NCI-H1436 (cell line): ENCODE data around the gene TTC28.

Experiments used
- DNase-seq: peaks from one replicate; lab custom pipeline; 2025; lab: John Stamatoyannopoulos, UW

The TTC28 gene

DNA sequence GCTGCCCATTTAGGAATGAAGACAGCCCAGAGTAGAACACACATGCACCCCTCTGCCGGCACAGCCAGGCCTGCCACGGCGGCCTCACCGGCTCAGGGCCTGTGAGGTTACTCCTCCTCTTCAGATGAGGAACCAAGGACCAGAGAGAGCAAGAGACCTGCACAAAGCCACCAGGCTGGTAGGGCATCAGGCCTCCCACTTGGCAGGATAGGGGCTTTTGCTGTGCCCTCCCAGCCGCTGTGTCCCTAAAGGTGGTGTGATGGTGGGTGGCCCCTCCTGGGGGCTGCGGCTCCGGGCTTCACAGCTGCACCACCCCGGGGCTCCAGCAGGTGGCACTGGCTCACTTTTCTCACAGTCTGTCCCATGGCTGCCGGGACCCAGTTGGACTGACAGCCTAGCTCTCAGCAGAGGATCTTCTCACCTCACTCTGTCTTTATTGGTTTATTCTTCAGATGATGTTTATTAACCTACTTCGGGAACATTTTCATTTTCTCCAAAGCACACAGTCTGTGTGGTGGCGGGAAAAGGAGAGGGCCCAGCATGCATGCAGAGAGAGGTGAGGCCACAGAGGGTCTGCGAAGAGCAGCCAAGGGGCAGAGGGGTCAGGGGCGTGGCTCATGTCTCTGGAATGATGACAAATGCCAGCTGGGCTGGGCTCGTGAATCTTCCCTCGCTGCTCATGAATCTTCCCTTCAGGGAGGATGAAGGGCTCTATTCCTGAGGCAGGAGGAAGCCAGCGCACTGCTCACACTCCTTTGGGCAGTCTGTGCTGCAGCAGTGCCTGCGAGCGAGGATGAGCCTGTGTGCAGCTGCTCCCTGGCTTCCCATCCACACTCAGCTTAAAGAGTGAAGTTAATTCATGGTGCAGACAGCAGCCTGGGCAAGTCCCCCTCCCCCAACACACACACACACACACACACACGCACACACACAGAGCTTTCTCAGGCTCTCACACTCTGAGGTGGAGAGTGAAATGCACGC lies 659.5 kb downstream of the TTC28 start:
- DNase-seq = peak; percentile 44

DNA sequence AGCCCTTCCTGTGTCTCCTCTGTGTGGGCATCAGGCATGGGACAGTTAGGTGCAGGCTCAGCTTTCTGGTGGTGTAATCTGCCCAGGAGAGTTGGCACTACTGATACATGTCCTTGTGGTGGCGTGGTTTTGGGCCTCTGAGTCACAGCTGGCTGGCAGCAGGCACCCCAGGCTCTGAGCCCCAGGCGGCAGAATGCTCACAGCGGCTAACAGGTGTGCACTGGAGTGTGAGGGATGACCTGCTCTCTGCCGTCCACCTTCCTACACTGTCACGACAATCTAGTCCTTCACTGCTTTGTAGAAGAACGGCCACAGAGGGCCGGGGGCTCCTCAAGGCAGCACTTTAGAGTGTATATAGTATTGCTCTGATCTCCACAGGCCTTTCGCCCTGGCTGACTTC lies 660.3 kb downstream of the TTC28 start:
- DNase-seq = no peak

DNA sequence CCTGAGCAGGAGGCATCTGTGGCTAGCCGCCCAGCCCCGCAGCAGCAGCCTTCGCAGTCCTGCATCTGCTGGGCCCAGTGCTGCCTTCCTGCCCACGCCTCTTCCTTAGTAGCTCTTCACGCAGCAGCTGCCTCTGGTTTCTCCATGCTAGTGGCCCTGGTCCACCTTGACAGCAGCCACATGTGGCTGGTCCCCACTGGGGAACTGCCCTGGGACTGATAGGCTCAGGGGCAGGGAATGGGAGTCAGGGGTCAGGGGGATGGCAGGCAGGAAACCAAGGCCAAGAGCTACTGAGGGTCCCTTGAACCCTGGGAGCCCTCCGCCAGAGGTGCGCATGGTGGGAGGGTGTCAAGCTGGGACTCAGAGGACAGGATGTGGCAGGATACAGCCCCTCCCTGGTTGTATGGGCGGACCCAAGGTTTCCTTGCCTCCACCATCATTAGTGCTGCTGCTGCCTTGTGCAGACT lies 661.1 kb downstream of the TTC28 start:
- no peak for DNase-seq

DNA sequence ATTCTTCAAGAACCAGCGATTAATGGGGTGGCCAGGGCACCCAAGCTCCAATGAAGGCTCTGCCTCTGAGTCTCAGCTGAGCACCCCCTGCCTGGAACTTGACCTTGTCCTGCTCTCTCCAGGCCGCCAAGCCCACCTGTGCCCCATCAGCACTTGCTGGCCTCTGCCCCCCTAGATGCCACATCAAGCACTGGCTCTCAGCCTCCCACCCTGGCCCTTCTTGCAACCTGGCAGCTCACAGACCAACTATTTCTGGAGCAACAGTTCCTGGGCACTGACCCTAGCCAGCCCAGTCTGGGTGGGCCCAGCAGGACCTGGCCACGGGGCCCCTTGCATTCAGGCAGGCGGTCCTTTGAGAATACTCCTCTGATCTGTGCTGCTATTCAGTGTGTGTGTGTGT lies 661.8 kb downstream of the TTC28 start:
- no peak for DNase-seq

DNA sequence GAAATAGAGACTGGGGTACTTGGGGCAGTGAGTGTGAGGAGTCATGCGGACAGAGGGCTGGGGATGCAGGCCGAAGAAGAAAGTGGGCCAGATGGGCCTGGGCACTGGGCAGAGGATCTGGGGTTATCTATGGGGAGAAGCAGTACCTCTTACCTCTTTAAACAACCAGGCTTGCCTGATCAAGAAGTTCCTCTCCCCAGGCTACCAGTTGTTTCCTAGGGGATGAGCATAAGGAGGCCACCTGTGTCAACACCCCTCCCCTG lies 662.2 kb downstream of the TTC28 start:
- no peak for DNase-seq

DNA sequence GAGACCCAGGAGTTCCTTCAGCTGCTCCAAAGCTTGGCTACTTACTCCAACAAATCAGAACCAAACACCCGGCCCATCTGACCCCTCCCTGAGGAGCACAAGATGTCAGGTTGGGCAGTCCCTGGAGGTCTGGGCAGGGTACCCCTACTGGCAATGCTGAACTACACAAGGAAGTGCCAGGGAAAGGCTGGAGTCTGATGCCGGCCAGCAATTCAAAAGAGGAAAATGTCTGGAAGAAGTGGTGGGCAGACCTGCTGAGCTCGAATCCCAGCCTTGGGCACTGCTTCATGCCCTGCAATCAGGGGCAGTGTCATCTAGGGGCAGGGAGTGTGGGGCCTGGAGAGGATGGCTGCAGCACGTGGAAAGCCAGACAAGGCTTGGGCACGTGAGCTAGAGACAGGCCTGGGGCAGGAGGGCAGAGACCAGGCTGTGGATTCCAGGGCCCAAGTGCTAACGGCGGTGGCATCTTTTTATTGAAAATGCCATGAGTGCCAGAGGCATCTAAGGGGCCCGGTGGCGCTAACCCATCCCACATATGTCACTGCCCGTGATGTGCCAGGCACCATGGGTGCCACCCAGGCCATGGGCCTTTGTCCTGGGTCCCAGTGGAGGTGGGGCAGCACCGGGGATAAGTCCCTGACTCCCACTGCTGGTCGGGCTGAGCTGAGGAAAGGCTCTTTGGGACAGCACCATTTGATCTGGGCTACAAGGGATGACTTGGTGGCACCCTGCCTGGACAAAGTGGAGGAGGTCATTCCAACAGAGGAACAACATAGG lies 662.7 kb downstream of the TTC28 start:
- DNase-seq = no peak

DNA sequence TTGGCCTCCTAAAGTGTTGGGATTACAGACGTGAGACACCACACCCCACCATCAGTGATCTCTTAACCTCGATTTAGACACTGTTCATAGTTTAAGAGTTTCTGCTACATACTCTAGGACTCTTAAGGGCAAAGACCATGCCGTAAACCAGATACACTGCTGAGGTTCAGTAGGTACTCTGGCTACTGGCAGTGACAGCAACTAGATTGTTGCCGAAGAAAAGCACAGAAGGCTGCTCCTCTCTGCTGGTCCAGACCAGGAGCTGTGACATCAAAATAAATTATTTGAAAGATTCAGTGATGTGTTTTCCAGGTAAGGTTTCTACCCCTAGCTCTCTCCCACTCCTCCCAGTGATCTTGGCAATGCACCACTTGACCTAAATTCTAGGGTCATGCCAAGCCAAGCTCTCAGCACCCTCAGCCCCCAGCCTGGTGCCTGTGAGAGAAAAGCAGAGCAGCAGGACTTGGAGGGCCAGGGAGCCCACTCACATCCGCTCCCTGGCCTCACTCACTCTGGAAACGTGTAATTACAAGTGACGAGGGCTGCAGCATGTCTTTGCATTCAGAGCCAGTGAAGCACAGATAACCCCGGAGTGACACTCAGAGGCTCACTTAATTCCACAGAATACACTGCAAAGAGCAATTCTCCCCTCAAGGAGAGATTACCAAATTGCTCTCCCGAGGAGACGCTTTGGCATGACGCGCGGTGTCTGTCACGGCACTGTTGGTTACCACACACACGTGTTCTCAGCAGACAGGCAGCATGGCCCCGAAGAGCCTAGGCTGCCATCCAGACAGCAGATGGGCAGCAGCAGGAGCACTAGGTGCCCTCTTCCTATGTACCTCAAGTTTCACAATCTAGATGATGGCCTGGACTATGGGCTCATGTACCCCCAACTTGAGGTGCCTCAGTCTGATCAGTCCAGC lies 663.7 kb downstream of the TTC28 start:
- peak; percentile 35 for DNase-seq

DNA sequence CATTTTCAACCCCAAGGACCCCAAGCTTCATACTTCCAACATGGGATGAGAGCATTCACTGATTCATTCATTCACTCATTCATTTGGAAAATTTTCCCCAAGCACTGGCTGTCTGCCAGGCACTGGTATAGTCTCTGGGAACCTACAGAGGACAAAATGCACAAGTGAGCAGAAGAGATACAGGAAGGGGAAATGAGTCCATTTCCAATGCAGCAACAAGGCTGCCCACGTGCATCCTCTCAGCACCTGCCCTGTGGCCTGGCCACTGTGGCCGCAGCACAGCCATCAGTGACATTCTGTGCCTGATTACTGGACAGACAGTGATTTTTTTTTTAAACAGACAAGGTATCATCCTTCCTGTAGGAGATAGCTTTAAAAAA lies 664.6 kb downstream of the TTC28 start:
- no peak for DNase-seq

DNA sequence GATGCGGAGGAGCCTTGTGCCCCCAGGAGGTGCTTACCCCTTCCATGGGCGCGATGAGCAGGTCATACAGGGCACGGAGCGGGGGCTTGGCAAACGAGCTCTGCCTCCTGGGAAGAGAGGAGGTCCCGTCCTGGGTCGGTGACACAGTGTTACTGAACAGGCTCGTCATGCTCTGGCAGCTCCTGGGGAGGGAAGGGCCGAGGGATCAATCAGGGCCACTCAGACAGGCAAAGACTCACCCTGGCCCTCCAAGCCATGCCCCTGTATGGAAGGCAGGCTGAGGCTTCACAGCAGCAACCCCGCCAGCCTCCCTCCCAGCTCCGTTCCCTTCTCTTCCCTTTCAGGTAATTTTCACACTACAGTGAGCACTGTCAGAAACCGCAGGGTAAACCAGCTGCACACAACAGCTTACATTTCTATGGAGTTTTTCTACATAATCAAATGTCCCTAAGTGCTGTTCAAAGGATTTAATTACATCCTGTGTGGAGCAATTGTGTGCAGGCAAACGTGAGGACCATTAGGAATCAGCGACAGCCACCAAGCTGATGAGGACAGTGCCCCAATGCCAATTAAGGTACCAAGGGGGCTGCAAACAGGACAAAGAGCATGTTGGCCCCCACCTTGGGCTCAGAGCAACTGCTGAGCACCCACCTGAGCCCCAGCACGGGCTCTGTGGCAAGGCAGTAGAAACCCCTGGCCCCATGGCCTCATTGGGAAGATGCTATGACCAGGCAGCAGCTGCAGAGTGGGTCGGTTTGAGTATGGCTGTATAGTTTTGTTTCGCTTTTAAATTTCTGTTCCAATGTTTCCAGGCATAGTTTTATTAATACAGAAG lies 665.2 kb downstream of the TTC28 start:
- DNase-seq = peak; percentile 62

DNA sequence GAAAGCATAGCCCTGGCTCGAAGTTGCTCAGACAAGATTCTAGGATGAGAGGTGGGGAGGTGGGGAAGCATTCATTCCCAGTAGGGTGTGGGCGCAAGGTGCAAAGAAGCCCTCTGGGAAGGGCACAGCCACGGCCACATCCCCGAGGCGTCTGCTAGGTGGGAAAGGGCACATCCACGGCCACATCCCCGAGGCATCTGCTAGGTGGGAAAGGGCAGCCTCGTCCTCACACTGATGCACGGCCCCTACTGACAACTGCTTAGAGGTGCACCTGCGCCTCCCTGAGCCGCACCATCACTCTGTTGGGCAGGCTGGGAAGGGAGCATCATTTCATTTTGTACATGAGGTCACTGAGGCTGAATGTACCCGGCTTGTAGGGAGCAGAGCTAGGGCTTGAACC lies 666.0 kb downstream of the TTC28 start:
- DNase-seq = no peak

DNA sequence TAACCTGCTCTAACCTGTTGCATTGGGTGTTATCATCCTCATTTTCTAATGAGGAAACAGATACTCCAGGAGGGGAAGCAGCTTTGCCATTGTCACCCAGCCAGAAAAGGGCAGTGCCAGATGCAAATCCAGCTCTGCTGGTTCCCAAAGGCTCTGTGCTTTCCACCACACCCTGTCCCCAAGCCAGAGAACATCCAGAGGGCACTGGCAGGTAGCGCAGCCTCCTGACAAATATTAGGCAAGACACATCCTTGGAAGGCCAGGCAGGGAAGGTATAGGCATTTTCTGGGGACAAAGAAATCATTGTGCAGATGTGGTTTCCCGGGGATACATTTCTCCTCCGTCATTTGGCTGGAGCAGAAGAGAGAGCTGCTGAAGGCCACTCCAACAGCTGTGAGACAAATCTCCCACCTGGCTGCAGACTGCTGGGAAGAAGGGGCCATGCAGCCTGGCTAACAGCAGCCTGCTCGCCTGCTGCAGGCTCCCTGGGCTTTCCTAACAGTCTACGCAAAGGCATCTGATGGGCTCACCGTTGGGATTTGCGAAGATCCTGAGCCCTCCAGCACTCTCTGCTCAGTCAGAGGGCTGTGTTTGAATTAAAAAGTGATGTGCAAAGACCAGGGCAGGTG lies 666.7 kb downstream of the TTC28 start:
- no peak for DNase-seq

DNA sequence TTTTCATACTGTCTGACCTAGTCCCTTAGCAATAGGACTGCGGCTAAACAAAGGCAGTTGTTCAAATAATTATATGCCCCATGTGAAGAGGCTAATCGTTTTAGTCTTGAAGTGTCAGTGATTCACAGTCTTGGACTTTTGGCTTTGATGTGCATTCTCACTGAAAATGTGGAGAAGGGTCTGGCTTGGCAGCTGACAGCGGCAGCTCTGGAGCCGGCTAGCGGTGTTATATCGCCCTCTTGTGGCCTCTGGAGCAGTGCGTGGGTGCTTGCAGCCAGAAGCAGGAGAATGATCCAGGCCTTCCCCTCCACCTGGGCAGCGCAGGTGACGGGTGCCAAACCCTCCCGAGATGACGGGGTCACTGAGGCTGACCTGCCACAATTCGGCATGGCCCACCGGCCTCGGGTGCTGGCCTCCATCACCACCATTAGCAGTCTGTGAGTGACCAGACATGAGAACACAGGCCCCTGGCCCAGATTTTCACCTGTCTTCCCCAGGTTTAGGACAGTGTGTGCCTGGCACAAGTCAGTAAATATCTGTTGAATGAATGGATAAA lies 670.3 kb downstream of the TTC28 start:
- DNase-seq = peak; percentile 61

DNA sequence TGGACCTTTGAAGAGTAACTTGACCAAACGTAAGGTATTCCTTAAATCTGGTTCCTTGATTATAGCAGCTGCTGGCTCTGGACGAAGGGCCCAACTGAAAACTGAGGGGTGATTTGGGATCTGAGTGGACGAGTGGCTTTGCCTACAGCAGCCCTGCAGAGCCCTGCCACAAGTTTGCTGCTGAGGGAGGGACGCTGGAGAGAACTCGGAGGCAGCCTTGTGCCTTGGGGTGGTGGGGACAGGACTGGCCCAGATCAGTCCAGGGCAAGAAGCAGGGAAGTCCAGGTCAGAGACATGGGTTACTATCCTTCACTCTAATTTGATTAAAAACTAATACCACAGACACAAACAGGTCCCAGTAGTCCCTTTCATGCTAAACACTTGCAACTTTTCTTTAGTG lies 671.0 kb downstream of the TTC28 start:
- DNase-seq = no peak

DNA sequence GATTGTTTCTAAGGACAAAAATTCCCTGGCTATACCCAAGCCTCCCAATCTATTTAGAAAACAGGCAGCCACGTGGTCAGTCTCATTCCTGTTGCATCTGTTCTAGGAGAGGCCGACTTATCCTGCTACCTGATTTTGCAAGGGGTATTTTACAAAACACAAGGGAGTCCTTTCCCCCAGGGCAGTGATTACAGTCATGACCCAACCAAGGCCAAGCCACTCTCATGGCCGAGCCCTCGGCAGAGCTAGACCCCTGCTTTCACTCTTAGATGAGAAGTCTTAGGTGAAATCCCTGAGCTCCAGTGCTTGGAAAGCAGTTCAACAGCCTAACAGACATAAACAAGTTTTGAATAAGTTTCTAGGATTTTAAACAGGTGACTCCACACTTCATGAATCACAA lies 671.6 kb downstream of the TTC28 start:
- DNase-seq = no peak

DNA sequence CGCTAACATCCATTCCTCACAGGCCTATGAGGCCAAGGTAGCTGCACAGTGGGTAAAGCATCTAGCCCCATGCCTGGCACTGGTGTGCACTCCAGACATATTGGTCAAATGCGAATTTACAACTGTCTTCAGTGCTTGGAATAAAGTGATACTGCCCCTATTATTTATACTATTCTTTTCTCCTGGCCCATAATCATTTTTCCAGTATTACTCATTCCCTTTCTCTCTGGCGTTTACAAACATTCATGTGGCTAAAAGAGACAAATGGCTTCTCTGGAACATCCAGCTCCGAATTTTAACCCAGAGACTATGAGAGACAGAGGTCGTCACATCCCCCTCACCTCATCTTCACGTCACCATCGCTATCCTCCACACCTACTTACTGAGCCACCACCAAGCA lies 673.4 kb downstream of the TTC28 start:
- DNase-seq = no peak

DNA sequence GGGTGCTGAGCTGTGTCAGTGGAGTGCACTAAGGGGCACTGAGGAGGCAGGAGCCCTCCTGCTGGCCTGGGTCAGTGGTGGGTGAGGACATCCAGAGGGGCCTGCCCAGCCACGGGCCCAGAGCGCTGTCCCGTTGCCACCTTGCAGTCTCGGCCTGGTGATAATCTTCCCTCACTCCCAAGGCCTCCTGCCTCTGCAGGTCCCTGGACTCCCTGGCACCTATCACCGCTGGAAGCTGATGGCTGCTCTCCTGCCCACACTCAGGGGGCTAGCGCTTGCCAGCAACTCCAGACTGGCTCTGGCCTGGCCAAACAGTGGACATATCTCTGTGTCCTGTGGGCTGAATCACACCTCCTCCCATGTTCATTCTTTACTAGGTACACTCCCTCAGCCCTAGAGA lies 674.1 kb downstream of the TTC28 start:
- DNase-seq = no peak

DNA sequence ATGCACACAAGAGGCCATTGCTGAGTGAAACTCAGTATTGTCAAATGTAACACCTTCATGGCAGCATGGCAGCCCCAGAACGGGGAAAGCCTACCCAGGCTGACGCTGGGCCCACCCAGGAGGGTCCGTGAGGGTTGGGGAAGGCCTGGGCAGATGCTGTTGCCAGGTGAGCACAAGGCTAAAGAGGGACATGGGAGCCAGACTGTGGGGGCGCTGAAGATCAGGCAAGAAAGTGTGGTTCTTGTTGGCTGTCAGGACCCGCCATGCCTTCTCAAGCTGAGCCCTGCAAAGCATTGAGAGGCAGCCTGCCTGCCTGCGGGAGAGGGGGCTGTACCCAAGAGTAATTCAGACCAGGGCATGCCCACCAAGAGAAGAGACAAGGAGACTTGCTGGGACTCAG lies 675.6 kb downstream of the TTC28 start:
- no peak for DNase-seq

DNA sequence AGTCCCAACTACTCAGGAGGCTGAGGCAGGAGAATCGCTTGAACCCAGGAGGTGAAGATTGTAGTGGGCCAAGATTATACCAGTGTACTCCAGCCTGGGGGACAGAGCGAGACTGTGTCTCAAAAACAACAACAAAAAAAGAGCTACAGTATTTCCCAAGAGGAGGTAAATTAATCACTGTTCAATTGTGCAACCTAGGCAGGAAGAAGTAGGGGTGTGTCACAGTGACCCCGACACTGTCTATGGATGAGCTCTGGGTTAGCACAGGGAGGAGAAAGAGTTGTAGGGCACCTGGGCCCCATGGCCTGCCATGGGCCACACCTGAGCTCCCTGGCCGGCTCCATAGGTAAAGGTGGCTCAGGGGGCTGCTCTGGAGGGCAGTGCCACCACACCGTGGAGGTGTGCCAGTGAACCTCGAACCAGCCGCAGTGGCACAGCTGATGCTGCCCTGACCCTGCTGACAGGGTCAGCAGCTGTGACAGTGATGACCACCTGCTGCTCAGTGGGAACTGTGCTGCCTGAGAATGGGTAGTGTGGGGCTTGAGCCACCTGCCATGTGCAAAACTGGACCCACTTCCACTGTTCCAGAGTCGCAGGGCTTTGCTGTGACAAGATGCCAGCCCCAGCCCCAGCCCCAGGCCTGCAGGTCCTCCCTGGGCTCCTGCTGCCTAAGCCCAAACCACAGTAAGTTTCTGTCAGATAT lies 676.6 kb downstream of the TTC28 start:
- no peak for DNase-seq

DNA sequence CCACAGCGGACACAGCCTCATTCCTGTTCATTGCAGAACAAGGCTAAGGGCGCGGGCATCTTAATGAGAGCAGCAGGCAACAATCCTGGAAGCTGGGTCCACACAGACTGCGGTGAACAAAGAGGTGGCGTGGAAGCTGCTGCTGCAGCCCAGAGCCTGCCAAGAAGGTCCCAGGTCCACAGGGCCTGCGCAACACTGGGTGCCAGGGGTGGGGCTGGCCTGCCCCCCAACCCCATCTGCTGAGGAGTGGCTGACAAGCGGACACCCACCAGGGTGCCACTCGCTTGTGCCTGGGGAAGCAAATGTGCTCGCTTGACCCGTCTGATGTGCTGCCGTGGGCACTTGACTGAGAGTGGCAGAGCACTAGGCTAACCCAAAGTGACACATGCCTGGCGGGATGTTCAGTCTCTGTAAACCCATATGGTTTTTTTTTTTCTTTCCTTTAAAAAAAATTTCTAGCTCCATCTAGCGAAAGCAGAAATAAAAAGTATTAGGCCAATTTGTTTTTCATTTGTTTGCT lies 677.4 kb downstream of the TTC28 start:
- DNase-seq = no peak
